D341Med (cell line): ENCODE results near the gene BZW1.
"Not testable (repeated sequence)": the region's sequence is repeated elsewhere in the genome, so short reads cannot be mapped to it uniquely, and the experiment has no call there.

ENCODE experiments used
- DNase-seq: peaks from one replicate; pipeline ENCODE4 v3.0.0; 2012; ENCODE audit warnings: low spot score

Gene BZW1

GRCh38 chr2:200791905-200792304, 19.8 kb upstream of the BZW1 start:
- no peak for DNase-seq

DNA sequence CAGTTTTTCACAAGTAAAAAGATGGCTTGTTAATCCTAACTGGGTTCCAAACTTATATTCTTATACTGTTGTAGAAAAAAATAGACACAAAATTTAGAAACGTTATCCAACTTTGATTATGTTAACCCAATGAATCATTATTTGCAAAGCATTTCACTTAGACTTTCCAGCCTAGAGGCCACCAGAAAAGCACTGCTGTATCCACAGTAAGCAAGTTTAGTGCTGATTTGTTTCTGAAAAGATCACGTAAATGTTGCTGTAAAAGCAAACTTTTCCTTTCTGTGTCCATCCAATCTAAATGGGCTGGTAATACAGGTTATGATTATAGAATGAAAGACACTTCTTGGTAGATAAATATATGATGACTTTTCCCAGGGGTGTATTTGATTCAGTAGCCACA, 17.6 kb upstream of the BZW1 start:
- no peak for DNase-seq

DNA sequence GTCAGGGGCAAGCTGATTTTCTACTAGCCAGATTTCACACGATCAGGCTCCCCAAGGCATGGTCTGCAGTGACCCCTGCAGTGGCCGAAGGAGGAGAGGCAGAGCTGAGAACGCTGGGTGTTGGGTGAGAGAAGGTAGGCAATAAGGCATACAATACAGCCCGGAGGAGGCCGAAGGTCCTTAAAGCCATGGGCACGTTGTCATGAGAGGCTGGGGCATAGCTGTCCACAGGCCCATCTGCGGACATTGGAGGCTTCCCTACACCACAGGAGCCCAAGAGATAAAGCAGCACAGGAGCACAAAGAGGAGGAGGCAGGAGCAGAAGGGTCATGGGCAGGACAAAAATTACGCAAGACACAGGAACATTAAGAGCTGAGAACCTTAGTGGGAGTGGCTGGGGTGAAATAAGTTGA, 16.7 kb upstream of the BZW1 start:
- no peak for DNase-seq

DNA sequence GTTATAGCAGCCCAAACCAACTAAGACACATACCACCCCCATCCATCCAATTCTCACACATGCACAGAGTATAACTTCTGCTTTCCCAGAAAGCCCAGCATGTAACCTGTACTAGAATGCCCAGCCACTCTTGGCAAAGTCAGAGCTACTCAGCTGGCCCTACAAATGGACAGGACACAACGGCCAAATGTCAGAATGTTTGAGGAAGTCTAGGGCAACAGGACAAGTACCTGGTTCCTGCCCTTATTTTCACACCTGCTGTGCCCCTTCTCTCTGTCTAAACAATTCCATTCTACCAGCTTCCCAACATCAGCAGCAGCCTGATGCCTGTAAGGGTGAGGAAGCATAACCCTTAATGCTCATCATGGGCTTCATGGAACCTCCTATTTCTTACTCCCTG, 15.1 kb upstream of the BZW1 start:
- DNase-seq: no peak

- DNase-seq: no peak
Measured at GRCh38 chr2:200797242-200797770, 14.4 kb upstream of the BZW1 start.

GRCh38 chr2:200798514-200798913, 13.2 kb upstream of the BZW1 start:
- no peak for DNase-seq

DNA sequence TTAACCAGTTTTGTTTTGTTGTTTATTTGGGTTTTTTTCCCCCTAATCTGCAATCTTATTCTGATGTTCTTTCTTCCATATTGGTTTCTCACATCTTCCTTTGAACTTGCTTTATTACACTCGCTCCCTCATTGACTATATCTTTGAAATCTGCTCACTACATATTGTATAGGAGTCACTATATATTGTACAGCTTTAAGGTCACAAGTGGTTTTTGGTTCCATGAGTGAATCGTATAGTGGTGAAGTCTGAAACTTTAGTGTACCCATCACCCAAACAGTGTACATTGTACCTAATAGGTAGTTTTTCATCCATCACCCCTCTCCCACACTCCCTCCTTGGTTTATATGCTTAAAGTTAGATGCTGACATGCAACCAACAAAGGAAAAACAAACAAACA, 11.3 kb upstream of the BZW1 start:
- DNase-seq: no peak

- not testable (repeated sequence) for DNase-seq
Measured at GRCh38 chr2:200801431-200801830, 10.3 kb upstream of the BZW1 start.

DNA sequence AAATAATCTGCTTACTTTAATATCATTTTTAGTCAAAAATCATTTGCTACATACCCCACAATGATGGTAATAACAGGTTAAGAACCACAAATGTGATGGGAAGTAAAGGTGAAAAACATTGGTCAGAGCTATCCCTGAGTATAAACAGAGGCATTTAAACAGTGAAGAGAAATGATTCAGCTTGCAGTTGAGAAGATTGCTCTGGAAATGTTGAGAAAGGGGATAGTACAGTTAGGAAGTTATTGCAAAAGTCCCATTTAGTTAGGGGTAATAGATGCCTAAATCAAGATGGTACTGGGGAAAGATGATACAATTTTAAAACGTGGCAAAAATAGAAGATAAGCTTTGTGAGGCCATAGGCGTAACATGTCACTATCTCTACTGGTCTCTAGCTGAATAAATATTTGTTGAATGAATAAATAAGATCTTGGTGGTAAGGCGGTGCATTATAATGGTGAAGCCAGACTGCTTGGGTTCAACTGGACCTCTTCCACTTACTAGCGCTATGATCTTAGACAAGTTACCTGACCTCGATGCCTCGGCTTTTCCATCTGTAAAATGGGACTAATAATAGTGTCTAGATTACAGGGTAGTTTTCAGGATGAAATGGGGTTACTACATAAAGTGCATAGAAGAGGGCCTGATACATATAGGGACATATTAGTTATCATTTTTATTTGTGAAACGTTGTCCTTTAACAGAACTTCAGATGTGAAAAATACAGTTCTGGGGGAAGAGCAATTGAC, 2.0 kb upstream of the BZW1 start:
- no peak for DNase-seq

GRCh38 chr2:200810252-200810997, 1.3 kb upstream of the BZW1 start:
- DNase-seq: no peak

DNA sequence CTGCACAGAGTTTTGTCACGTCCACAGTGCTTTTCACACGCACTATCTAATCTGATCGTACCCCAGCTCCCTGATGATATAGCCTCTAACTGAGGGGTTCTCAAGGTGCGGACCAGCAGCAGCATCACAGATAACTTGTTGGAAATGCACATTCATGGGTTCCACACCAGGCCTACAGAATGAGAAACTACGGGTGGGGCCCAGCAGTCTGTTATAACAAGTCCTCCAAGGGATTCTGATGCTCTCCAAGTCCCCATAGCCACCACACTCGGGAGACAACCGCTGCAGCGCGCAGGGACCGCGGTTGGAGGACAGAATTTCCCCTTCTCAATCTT, 745 bp upstream of the BZW1 start:
- no peak for DNase-seq

- DNase-seq: peak; percentile 75
Measured at GRCh38 chr2:200812122-200813022, 662 bp downstream of the BZW1 start.

GRCh38 chr2:200814276-200814815, 2.6 kb downstream of the BZW1 start:
- DNase-seq: no peak

DNA sequence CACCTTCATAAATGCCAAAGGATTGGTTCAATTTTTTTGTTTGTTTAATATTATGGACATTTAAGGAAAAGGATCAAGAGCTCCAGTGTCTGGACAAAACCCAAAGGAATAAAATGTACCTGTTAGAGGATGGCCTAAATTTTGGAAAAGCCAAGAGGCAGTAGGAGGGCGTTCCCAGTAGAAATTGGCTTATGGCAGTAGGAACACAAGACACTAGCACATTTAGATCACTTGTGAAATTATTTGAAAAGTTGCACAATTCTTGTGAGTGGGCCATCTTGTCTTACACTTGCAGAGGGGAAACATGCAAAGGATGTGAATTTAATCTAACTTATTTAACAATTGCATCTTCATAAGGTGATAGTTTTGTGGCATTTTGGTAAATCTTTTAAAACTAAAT, 3.2 kb downstream of the BZW1 start:
- DNase-seq: no peak

DNA sequence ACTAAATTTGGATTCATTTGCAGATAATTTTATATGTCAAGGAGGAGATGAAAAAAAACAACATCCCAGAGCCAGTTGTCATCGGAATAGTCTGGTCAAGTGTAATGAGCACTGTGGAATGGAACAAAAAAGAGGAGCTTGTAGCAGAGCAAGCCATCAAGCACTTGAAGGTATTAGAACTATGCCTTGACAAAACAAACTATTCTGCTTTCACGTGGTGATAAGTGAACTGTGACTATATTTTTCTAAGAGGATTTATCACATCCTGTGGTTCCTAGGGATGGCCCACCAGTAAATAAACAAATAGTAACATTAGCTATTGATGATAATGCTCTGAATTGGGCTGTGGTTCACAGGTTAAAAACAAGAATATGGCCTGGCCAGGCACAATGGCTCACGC, 7.0 kb downstream of the BZW1 start:
- not testable (repeated sequence) for DNase-seq

DNA sequence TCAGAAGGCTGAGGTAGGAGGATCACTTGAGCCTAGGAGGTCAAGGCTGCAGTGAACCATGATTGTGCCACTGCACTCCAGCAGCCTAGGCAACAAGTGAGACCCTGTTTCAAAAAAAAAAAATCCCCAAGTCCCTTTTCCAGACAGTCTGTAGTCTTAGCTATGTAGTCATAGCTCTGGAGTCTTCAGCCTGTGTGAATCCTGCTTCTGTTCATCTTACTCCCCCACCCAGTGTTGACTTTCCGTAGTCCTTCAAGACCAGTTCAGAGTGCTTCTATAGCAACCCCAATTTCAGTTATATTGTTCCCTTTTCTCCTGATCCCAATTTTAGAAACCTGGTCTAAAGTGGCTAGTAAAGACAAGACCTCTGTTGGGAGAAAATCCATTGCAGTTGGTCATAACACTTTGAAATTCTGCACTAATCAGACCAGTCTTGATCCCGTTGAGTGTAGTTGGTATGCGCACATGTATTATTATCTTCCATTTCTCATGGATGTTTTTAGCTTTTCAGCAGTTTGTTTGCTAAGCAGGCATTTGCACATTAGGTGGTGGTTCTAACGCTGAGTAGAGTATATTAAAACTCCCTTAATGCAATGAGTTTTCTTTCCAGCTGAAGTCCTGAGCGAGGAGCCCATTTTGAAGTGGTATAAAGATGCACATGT, 9.0 kb downstream of the BZW1 start:
- no peak for DNase-seq

DNA sequence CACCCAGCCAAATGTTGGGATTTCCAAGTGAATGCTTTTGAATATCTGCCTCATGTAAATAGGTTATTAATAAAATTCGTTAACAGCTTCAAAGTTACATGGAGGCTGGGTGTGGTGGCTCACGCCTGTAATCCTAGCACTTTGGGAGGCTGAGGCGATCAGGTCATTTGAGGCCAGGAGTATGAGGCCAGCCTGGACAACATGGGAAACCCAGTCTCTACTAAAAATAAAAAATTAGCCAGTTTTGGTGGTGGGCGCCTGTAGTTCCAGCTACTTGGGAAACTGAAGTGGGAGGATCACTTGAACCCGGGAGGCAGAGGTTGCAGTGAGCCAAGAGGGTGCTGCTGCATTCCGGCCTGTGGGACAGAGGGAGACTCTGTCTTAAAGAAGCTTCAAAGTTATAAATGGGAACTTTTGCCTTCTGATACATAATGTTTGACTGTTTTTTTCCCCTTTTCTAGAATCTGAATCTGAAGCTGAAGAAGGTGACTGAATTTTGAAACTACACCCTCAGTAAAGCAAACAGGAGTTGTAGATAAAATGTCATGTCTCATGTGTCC, 10.1 kb downstream of the BZW1 start:
- no peak for DNase-seq

DNA sequence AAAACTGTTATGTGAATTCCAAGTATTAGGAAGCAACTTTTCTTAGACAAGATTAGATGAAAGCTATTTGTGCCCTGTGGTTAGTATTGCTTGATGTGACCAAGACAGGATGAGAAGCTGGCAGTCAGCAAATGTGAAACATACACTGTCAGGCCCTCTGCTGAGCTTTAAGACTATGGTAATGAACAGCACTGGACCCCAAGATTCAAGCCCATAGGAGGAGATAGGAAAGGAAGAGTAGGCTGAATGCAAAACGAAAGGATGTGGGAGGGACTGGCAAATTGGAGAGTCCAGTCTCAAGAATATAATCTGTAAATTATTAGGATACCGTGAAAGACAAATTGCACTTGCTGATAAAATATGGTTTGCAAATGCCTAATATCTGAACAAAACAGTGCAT, 16.4 kb downstream of the BZW1 start:
- DNase-seq: no peak

GRCh38 chr2:200828572-200829257, 17.0 kb downstream of the BZW1 start:
- DNase-seq: no peak

- DNase-seq: no peak
Measured at GRCh38 chr2:200829258-200829655, 17.5 kb downstream of the BZW1 start.

DNA sequence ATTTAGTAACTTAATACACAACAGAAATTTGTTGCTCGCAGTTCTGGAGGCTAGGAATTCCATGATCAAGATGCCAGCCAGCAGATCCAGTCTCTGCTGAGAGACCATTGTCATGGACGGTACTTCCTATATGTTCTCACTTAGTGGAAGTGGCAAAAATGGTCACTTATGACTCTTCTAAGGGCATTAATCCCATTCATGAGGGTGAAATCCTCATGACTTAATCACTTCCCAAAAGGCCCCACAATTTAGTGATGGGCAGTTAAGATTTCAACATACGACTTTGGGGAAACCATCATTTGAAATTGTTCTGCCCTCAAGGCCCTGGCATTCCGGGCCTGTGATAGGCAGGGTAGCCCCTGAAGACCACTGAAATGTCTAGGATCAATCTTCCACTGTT, 23.0 kb downstream of the BZW1 start:
- DNase-seq: no peak
